Measurements from ENCODE around the gene ZNF549.

- TF ChIP-seq CTCF (conservative IDR thresholded peaks at IDR 0.05; ENCODE audit: low read depth, low read length) (no peak), EZH2phosphoT487 (IDR thresholded peaks at IDR 0.05; ENCODE audit: borderline replicate concordance, low read length) (no peak)
Observed at GRCh38 chr19:57559404-57560025, 32.4 kb downstream of the ZNF549 start, which contains the start of gene ZNF550.
